HG02970 (cell line): ENCODE results near the gene PAH.
"Not testable (repeated sequence)": the region's sequence is repeated elsewhere in the genome, so short reads cannot be mapped to it uniquely, and the experiment has no call there.

ENCODE experiments used
- ATAC-seq: cut with Tn5 transposase; IDR thresholded peaks from one replicate; pipeline ENCODE4 v1.9.1; 2021; ENCODE audit warnings: mild to moderate bottlenecking, moderate library complexity, moderate number of reproducible peaks; ENCODE audit not compliant: unreplicated experiment, low FRiP score

PAH gene

DNA sequence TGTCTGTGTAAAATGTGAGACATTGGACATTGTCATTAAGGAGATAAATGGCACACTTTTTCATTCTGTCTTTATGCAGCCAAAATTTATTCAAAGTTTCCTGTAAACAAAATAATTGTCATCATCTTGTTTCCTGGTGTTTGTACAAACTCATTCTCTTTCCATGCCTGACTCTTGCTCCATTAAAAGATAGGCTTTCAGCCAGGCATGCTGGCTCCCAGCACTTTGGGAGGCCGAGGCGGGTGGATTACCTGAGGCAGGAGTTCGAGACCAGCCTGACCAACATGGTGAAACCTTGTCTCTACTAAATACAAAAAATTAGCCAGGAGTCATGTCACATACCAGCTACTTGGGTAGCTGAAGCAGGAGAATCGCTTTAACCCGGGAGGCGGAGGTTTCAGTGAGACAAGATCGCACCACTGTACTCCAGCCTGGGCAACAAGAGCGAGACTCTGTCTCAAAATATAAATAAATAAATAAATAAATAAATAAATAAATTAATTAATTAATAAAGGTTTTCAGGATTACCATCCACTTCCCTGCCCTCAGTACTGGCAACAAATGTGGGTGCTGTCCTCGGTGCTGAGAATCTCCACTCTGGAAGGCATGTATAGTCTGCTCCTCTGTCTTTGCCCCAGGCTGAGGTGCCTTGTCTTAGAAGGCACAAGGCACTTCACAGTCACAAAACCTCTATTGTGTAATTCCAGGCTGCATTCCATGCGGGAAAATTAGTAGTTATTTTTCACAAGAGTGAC is 83.2 kb downstream of the PAH start:
- ATAC-seq: no peak

DNA sequence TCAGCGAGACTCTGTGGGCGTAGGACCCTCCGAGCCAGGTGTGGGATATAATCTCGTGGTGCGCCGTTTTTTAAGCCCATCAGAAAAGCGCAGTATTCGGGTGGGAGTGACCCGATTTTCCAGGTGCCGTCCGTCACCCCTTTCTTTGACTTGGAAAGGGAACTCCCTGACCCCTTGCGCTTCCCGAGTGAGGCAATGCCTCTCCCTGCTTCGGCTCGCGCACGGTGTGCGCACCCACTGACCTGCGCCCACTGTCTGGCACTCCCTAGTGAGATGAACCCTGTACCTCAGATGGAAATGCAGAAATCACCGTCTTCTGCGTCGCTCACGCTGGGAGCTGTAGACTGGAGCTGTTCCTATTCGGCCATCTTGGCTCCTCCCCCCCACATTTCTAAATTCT is 84.2 kb downstream of the PAH start:
- not testable (repeated sequence) for ATAC-seq

DNA sequence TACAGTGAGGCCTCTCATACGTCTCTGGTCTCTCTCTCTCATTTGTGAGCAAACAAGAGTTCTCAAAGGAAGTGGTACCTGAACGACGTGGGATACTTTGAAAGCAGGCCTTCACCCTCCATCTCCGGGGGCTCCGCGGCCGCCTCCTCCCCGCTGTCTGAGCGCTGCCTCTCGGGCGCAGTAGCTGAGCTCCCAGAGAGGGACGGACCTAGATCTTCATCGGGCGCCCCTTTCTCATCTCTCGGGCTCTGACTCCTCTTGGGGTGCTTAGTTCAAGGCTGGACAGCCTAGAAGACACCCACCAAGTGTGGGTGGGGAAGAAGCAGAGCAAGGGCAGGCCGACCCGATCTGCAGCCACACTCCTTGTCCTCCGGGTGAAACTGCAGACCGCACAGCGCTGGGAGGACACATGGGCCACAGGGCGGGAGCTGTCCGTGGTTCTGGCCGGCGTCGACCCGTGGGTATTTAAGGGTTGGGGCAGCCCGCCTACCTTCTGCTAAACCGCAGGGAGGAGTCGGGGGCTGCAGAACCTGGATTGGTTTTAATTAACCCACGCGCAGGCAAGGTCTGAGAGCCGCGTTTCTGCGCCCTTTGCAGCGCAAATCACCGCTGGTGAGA is 92.7 kb downstream of the PAH start:
- no peak for ATAC-seq

DNA sequence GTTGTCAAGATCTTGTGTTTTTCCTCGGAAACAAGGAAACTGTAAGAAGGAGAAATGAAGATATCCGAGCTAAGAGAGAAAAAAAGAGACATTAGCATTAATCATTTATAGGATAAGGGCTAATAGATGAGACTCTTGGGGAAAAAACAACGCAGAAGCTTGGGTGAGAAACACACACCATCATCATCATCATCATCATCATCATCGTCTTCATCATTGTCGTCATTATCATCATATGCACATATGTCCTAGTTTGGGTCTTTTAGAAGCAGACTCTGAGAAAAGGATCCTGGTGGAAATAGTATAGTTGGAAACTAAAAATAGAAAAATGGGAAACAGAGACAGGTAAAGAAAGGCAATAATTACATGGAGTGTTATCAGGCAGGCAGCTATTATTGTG is 95.9 kb downstream of the PAH start:
- ATAC-seq: no peak

DNA sequence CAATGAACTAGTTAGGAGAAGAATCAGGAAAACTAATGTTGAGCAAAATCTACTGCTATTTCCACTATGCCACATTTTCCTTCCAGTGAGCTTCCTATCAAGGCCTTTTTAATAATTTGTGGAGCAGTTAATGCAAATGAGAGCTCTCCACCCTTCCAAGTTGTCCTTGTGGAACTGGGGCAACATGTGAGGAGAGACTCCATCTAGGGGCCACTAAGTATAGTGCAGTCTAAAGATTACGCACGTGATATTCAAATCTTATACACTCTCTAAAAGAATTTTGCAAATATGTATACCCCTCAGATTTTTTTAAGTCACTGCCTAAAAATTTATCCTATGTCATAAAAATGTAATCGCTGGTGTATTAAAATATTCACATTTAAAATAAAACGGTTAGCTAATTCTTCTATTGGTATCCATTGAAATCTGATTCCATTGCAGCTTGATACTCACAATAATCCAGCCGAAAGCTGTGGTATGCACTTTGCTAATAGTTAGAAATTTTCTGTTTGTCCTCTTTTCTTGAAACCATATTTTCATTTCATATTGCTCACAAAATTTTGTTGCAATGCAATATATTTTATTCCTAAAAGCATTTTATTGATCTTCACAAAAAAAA is 100.1 kb downstream of the PAH start:
- ATAC-seq: no peak

DNA sequence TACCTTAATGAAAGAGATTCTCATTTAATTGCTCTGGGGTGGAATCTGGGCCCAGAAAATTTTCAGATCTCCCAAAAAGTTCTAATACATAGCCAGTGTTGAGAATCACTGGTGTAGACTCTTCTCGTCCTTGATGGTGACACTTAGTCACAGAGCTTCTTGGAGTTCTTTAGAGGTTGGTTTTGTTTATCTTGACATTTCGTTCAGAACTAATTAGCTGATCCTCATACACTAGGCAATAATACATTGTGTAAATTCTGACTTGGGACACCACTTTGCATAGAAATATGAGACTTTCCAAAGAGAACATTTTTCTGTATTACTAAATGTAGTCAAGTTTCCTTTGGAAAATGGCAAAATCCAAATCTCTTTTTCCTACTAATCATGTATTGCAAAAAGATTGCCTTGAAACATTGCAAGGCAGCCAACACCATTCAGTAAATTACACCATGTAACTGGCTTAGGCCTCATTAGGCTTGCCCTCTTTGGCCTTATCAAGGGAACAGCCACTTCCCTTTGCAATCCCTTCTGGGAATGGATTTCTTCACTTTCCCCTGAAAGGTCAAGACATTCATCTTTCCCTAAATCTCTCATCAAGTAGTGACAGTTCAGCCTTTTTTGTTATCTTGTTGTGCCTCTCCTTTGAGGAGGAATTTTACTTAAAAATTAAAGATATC is 102.2 kb downstream of the PAH start:
- no peak for ATAC-seq

DNA sequence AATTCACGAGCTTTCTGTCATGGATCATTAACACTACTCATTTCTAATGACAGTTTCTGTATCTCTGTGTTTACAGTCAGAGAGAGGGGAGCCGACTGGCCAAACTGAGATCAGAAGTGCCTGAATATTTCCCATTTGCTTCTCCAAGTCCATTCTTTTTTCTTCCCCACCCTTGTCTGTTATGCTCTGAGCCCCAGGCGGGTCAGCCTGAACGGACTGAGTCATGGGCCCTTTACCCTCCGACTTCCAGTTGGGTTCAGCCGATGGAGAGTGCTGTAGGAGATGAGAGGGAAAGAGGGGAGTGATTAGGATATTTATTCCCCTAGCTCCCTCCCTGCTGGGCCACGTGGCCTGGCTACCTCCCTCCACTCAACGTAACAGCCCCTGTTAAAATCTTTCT is 104.7 kb downstream of the PAH start:
- no peak for ATAC-seq

DNA sequence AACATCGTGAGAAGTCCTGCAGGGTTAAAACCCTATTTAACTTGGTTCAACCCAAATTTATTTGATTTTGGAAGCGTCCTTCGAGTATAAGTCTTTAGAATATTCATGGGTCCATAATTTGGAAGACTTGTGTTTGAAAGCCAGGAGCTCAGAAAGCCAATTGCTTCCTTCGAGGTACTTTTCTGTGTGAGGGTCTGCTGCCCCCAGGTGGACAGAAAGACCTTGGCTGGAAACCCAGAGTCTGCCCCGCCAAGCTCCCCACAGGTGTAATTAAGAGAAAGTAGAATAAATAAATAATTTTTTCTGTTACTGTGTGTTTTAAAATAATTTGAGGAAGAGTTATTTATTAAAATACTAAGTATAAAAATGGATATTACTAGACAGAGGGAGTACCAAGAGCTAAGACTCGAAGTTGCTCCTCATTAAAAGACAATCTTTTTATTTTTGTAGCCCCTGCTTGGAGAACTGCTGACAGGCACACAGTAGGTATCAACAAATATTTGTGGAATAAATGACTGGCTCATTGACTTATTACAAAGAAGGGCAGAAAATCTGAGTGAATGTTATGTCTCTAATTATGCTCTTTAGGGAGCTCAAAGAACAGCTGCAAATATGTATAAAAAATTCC is 105.8 kb downstream of the PAH start:
- no peak for ATAC-seq

DNA sequence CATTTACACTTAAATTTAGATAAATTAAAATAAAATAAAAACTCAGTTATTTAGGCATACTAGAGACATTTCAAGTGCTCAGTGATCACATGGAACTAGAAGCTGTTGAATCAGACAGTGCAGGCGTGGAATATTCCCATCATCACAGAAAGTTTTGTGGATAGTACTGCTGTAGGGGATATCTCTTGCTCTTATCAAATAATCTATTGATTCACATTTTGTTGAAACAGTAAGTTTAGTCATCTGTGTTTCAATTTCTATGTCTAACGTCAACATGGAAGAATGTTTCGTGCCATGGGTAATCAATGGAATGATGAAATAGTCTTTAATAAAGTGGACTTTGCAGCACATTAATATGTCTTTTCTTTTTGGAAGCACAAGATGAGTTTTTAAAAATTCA is 108.6 kb downstream of the PAH start:
- no peak for ATAC-seq

DNA sequence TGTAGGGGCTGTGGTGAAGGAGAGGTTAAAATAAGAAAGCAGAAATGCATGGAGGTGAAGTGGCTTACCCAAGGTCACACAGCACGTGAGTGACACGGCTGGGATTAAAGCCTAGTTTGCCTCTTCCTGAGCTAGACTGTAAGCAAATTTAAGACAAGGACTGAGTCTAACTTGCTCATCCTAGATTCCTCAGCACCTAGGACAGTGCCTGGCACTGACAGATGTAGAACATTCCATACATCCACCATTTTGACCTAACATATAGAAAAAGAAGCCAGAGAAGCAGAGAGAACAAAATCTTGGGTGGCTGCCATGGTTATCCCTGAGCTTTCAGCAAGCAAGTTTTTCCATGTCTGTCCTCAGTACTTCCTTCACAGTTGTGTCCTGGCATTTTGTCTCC is 110.5 kb downstream of the PAH start:
- ATAC-seq: no peak

DNA sequence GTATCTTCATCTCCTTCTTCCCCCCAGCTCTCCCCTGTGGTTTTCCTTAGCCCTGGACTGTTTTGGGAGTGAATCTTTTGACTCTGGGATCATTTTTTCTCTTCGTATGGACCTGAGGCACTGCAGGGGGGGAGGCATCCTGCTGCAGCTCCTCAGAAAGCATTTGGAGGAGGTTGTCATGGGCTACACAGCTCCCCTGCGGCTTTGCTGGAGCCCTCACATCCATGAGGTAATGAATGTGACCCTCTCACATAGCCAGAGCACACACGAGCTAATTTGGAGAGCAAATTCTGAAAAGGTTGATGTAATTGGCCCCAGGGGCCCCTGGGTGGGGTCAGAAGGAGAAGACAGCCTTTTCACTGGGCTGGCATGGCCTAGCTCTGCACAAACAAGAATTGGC is 110.9 kb downstream of the PAH start:
- no peak for ATAC-seq

DNA sequence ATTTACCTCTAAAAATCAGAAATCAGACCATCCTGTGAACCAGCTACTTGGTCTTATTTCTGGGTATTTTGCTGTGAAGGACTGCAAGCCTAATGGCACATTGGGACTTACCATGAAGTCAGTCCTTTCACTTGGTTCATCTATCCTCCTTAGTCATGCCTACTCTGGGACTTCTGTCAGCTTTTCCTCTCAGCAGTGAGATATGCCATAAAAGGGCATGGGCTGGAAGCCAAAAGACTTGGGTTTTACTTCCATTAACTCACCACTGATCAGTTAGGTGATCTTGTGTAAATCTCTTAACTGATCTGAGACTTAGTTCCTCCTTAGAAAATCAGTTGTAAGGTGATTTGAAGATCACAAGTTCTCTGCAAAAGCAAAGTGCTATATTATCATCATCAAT is 116.5 kb downstream of the PAH start:
- ATAC-seq: no peak

DNA sequence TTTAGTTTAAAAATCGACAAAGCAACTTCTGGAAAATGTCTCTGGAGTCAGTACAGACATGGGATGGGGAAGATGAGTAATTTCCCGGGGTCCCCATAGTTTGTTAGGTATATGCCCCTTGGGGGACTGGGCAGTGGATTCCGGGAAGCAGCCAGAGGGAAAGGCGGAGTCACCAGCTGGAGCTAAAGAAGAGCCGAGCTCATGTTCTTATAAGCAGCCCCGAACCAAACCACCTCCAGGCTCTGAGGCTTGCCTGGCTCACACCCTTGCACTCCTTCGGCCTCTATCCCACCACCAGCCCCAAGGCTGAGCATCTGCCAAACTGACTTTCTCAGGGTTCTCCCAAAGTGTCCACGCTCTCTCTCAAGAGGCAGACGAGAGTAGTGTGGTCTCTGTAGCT is 117.8 kb downstream of the PAH start:
- no peak for ATAC-seq

DNA sequence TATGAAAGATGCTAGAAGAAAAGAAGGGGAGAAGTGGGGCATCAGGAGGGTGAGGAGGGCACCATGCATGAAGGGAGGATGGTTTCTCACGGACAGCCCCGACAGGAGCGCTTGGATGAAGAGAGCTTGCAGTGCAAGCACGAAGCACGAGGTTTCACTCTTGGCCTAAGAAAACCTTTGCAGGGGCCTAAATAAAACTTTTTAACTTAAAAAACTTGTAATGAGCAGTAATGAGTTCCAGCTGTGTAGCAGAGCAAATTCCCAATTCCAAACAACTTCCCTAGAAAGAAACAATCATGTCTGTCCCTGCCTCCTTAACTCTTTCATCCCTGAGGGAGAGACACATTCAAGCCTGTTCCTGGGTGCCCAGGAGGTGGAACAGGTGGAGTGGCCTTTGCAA is 119.5 kb downstream of the PAH start:
- ATAC-seq: no peak

DNA sequence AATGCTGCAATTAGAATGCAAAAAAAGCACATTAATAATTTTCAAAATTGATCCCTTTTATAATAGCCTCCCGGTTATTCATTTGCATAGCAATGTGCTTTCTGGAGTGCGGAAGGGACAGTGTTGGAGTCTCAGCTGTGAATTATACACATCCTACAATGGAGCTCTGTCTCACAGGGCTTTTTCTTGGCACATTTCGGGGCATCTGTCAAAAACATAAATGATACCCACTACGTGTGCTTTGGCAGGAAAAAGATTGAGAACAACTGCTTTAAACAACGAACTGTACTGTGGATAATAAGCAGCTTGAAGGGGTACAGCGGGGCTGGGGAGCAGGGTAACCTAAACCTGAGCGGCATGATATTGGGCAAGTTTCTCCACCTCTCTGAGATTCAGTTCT is 123.1 kb downstream of the PAH start:
- ATAC-seq: no peak
